SK-N-SH (cell line): Measurements from ENCODE around the gene PMEPA1. TPM values are rescaled to one million over a fixed set of nuclear protein-coding genes. Genes with fewer than 3 reads are reported as not detected.

Source experiments
- CTCF ChIA-PET: fragments of 300-600, 350-600 bp; formaldehyde crosslinking; extraction: SDS; loops from one replicate; lab custom pipeline; 2021; lab: Yijun Ruan, JAX
- POLR2A ChIA-PET: fragments of 350-600 bp; sonication (Branson Sonifier 250); formaldehyde crosslinking; extraction: SDS; loops from one replicate; lab custom pipeline; 2020; ENCODE audit warnings: antibody characterized with exemption, inconsistent platforms; lab: Yijun Ruan, JAX
- DNase-seq: peaks from one replicate; pipeline ENCODE4 v3.0.0; 2012
- H2AFZ ChIP-seq: fragments of 200-600 bp; sonication (generic); 2 replicates; pipeline ENCODE4 v1.8.1; 2016; ENCODE audit warnings: antibody characterized with exemption, mild to moderate bottlenecking, low read depth
- H3F3A ChIP-seq: fragments of 200-600 bp; sonication (generic); replicated peaks from 2 replicates; pipeline ENCODE3; 2016; ENCODE audit warnings: antibody characterized with exemption, mild to moderate bottlenecking; ENCODE audit not compliant: insufficient read depth
- H3K27ac ChIP-seq, 2 experiments: fragments of 200-500 bp in 1 of 2; fragments of 200-600 bp in 1 of 2; sonication (Bioruptor generic) in 1 of 2; sonication (generic), shearing (Covaris generic) in 1 of 2; 2 replicates each; pipeline versions ENCODE4 v1.5.1 to v1.6.1; 2014 to 2016; ENCODE audit warnings: low read depth in 2 of 2, inconsistent platforms in 1 of 2, low read length in 1 of 2, mild to moderate bottlenecking in 1 of 2, mixed read lengths in 1 of 2
- H3K27me3 ChIP-seq: fragments of 200-600 bp; sonication (generic), shearing (Covaris generic); 2 replicates; pipeline ENCODE4 v1.6.1; 2016; ENCODE audit warnings: mixed run types; ENCODE audit not compliant: insufficient read depth
- H3K36me3 ChIP-seq, 2 experiments: fragments of 200-500 bp in 1 of 2; fragments of 200-600 bp in 1 of 2; sonication (Bioruptor generic) in 1 of 2; sonication (generic) in 1 of 2; replicated peaks in 1 of 2; 2 replicates each; pipeline versions ENCODE3 to v1.5.1; 2014 to 2016; ENCODE audit warnings: low read length in 1 of 2, mild to moderate bottlenecking in 1 of 2; ENCODE audit not compliant: insufficient read depth in 2 of 2, control insufficient read depth in 1 of 2
- H3K4me1 ChIP-seq, 2 experiments: fragments of 200-500 bp in 1 of 2; fragments of 200-600 bp in 1 of 2; sonication (Bioruptor generic) in 1 of 2; sonication (generic), shearing (Covaris generic) in 1 of 2; 2 replicates each; pipeline versions ENCODE4 v1.5.1 to v1.6.1; 2014 to 2016; ENCODE audit warnings: low read depth in 1 of 2, low read length in 1 of 2, mixed run types in 1 of 2; ENCODE audit not compliant: insufficient read depth in 2 of 2, control insufficient read depth in 1 of 2
- H3K4me2 ChIP-seq: fragments of 200-600 bp; sonication (generic), shearing (Covaris generic); 2 replicates; pipeline ENCODE4 v1.6.1; 2017; ENCODE audit warnings: mixed run types
- H3K4me3 ChIP-seq, 2 experiments: fragments of 200-500 bp in 1 of 2; fragments of 200-600 bp in 1 of 2; sonication (Bioruptor generic) in 1 of 2; sonication (generic), shearing (Covaris generic) in 1 of 2; 2 replicates each; pipeline versions ENCODE4 v1.5.1 to v1.8.1; 2014 to 2016; ENCODE audit warnings: low read depth in 2 of 2, inconsistent platforms in 1 of 2, low read length in 1 of 2, mild to moderate bottlenecking in 1 of 2, mixed read lengths in 1 of 2, moderate library complexity in 1 of 2
- H3K79me2 ChIP-seq: fragments of 200-600 bp; sonication (generic); 2 replicates; pipeline ENCODE4 v1.8.1; 2017; ENCODE audit warnings: mild to moderate bottlenecking; ENCODE audit not compliant: insufficient read depth
- H3K9ac ChIP-seq: fragments of 200-600 bp; sonication (generic); 2 replicates; pipeline ENCODE4 v1.6.1; 2017; ENCODE audit warnings: mixed run types
- H3K9me2 ChIP-seq: fragments of 200-600 bp; sonication (generic); 2 replicates; pipeline ENCODE4 v1.6.1; 2017; ENCODE audit warnings: mixed run types
- H3K9me3 ChIP-seq: fragments of 200-600 bp; sonication (generic); 2 replicates; pipeline ENCODE4 v1.6.1; 2017; ENCODE audit warnings: mixed run types, mild to moderate bottlenecking, moderate library complexity
- H4K20me1 ChIP-seq: fragments of 200-600 bp; sonication (generic); 2 replicates; pipeline ENCODE4 v1.6.1; 2017; ENCODE audit warnings: mild to moderate bottlenecking, mixed run types; ENCODE audit not compliant: insufficient read depth
- CHD2 ChIP-seq: fragments of 150-350 bp; IDR thresholded peaks from 2 replicates; pipeline ENCODE4 v1.6.1; 2018; ENCODE audit warnings: low read length; ENCODE audit not compliant: partially characterized antibody
- EP300 ChIP-seq, 2 experiments: IDR thresholded peaks; 2 replicates each; pipeline versions ENCODE4 v1.4.0 to v1.6.1; 2012; ENCODE audit warnings: borderline replicate concordance in 1 of 2, low read depth in 1 of 2, low read length in 1 of 2
- EZH2phosphoT487 ChIP-seq: fragments of 200-600 bp; sonication (generic); IDR thresholded peaks from 2 replicates; pipeline ENCODE4 v1.6.1; 2017; ENCODE audit warnings: low read depth, mixed run types, mild to moderate bottlenecking, antibody characterized with exemption, moderate library complexity, borderline replicate concordance
- FOXJ3 ChIP-seq: sonication (generic); formaldehyde crosslinking; IDR thresholded peaks from 2 replicates; pipeline ENCODE4 v1.5.1; 2020; ENCODE audit warnings: mild to moderate bottlenecking, missing genetic modification reagents
- GABPA ChIP-seq: IDR thresholded peaks from 2 replicates; pipeline ENCODE4 v1.4.0; 2012; ENCODE audit warnings: low read depth, mild to moderate bottlenecking
- JUND ChIP-seq: IDR thresholded peaks from 2 replicates; pipeline ENCODE4 v1.4.0; 2012
- MEF2A ChIP-seq: IDR thresholded peaks from 2 replicates; pipeline ENCODE4 v1.4.0; 2012; ENCODE audit warnings: low read depth, borderline replicate concordance
- MXI1 ChIP-seq: IDR thresholded peaks from 2 replicates; pipeline ENCODE4 v1.6.1; 2012; ENCODE audit warnings: mild to moderate bottlenecking, low read depth, low read length, improper control_type of control experiment
- NFIC ChIP-seq: IDR thresholded peaks from 2 replicates; pipeline ENCODE4 v1.4.0; 2012; ENCODE audit warnings: borderline replicate concordance
- NRF1 ChIP-seq: IDR thresholded peaks from 2 replicates; pipeline ENCODE4 v1.6.1; 2012; ENCODE audit warnings: low read depth, mild to moderate bottlenecking, low read length
- PBX3 ChIP-seq: IDR thresholded peaks from 2 replicates; pipeline ENCODE4; 2012
- POLR2AphosphoS5 ChIP-seq: IDR thresholded peaks from 2 replicates; pipeline ENCODE4 v1.6.1; 2012; ENCODE audit warnings: low read depth, low read length
- RCOR1 ChIP-seq: fragments of 150-350 bp; IDR thresholded peaks from 2 replicates; pipeline ENCODE4 v1.6.1; 2017; ENCODE audit warnings: antibody characterized with exemption, low read length
- REST ChIP-seq: IDR thresholded peaks from 2 replicates; pipeline ENCODE4 v1.6.1; 2012; ENCODE audit warnings: mild to moderate bottlenecking, low read depth, low read length, moderate library complexity
- RFX5 ChIP-seq: IDR thresholded peaks from 2 replicates; pipeline ENCODE4 v1.6.1; 2012; ENCODE audit warnings: mild to moderate bottlenecking, improper control_type of control experiment, low read length
- RXRA ChIP-seq: IDR thresholded peaks from 2 replicates; pipeline ENCODE4 v1.4.0; 2012; ENCODE audit warnings: low read depth, mild to moderate bottlenecking, borderline replicate concordance
- SIN3A ChIP-seq: IDR thresholded peaks from 2 replicates; pipeline ENCODE4 v1.6.1; 2012; ENCODE audit warnings: low read depth, mild to moderate bottlenecking, low read length, moderate library complexity, borderline replicate concordance
- TEAD4 ChIP-seq: IDR thresholded peaks from 2 replicates; pipeline ENCODE4 v1.4.0; 2012; ENCODE audit warnings: mild to moderate bottlenecking, borderline replicate concordance; ENCODE audit not compliant: insufficient read depth
- YY1 ChIP-seq: IDR thresholded peaks from 2 replicates; pipeline ENCODE4 v1.4.0; 2012; ENCODE audit warnings: low read depth, mild to moderate bottlenecking
- ZBTB33 ChIP-seq: IDR thresholded peaks from 2 replicates; pipeline ENCODE4 v1.4.0; 2012; ENCODE audit warnings: low read depth, borderline replicate concordance
- WGBS: methylation state at CpG from one replicate; pipeline ENCODE4 v1.1.6; 2017; ENCODE audit warnings: low lambda C conversion rate; 5-methylcytosine and 5-hydroxymethylcytosine counted together
- polyA plus RNA-seq, 3 experiments: library from polyadenylated mRNA; depleted of rRNA; stranded (reverse); fragments of >200 nt; gene quantifications; 2 replicates each; pipeline ENCODE4 v1.2.3, GENCODE V29; 2012

PMEPA1 gene
- polyA plus RNA-seq, 1 of the 3 experiments (the other 2 are of a cell fraction), result 7.1 TPM

DNA sequence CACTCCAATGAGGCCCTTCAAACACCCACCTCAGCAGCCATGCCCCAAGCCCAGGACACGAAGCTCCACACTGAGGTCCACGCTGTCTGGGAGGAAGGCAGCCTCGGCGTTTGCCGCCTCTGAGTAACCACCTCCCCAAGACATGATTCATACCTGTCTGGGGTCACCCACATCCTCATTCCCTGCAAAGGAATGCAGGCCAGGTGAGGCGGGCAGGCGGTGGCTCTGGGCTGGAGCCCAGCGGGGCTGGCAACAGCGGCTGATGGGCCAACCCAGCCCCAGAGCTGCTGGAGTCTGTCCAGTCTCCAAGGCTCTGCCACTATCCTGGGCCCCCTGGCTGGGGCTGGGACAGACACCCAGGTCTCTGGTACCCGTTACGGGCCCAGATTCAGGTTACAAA lies 14.8 kb downstream of the PMEPA1 start (continued):
- no peak for TF ChIP-seq MXI1
- no peak for TF ChIP-seq NRF1
- TF ChIP-seq RXRA, result no peak
- TF ChIP-seq POLR2AphosphoS5, result no peak
- no peak for TF ChIP-seq JUND

GRCh38 chr20:57694481-57694880 lies 15.3 kb downstream of the PMEPA1 start:
- 98% methylated on average over 4 of the region's 4 CpGs for WGBS
- no peak for TF ChIP-seq YY1
- TF ChIP-seq JUND, result no peak
- no peak for TF ChIP-seq GABPA
- no peak for TF ChIP-seq SIN3A
- no peak for TF ChIP-seq REST
- no peak for TF ChIP-seq TEAD4
- no peak for TF ChIP-seq NFIC
- CTCF ChIA-PET, result interaction anchor here (0.8 to 1.9 kb wide), 7 partner anchors 8 to 486 kb away, joined by 3 to 8 read pairs (median 3); no protein-coding TSS in a partner anchor

GRCh38 chr20:57693670-57694329 lies 16.0 kb downstream of the PMEPA1 start:
- Histone ChIP-seq H3K9me3 (no peaks in the 10 kb centered on the region), H3K9me2 (no peaks in the 10 kb centered on the region), H3K4me1 (peaks cover 25 to 98% of the 10 kb centered on the region in 2 experiments), H3F3A (peaks cover 10% of the 10 kb centered on the region), H3K4me2 (no peak overlapping the region), H3K79me2 (peaks cover 92% of the 10 kb centered on the region), H3K4me3 (no peak overlapping the region), H3K9ac (no peak overlapping the region), H4K20me1 (peaks cover 65% of the 10 kb centered on the region), H3K27me3 (no peaks in the 10 kb centered on the region), H3K36me3 (no peaks in the 10 kb centered on the region), H2AFZ (no peak overlapping the region), H3K27ac (peak overlapping the region in 1 of 2 experiments; percentile 29; a peak in 1 of 4 replicates)
- no peak for DNase-seq
- ChIA-PET POLR2A (no interaction called here), CTCF (interaction anchor here (0.9 to 1.9 kb wide), 4 partner anchors 9 to 71 kb away, joined by 3 to 8 read pairs (median 4); no protein-coding TSS in a partner anchor)
- WGBS, result 76% methylated on average over 5 of the region's 7 CpGs
- TF ChIP-seq ZBTB33, result no peak
- TF ChIP-seq TEAD4, result no peak
- no peak for TF ChIP-seq MEF2A
- TF ChIP-seq RXRA, result no peak
- no peak for TF ChIP-seq EZH2phosphoT487
- TF ChIP-seq MXI1, result no peak
- no peak for TF ChIP-seq CHD2
- no peak for TF ChIP-seq RCOR1
- TF ChIP-seq GABPA, result no peak
- no peak for TF ChIP-seq PBX3
- no peak for TF ChIP-seq EP300 (IDR thresholded peaks at IDR 0.05; ENCODE audit: borderline replicate concordance in 1 of 2, low read depth in 1 of 2, low read length in 1 of 2)
- TF ChIP-seq RFX5, result no peak
- TF ChIP-seq FOXJ3 (CRISPR knock-in tag), result no peak

More at GRCh38 chr20:57694481-57694880, 15.3 kb downstream of the PMEPA1 start:
- POLR2A ChIA-PET, result no interaction called here
- Histone ChIP-seq H3K27ac (no peak overlapping the region; a peak in 1 of 4 replicates), H3K79me2 (peaks cover 91% of the 10 kb centered on the region), H4K20me1 (peaks cover 61% of the 10 kb centered on the region), H3K9me2 (no peaks in the 10 kb centered on the region), H3K4me2 (no peak overlapping the region), H3F3A (peaks cover 17% of the 10 kb centered on the region), H2AFZ (no peak overlapping the region), H3K9me3 (no peaks in the 10 kb centered on the region), H3K4me3 (no peak overlapping the region), H3K9ac (no peak overlapping the region), H3K36me3 (no peaks in the 10 kb centered on the region), H3K4me1 (peaks cover 28 to 97% of the 10 kb centered on the region in 2 experiments), H3K27me3 (no peaks in the 10 kb centered on the region)
- no peak for DNase-seq
